Panc1 (cell line): ENCODE measurements around the gene FANCC.

ENCODE experiments used
- POLR2AphosphoS5 ChIP-seq: IDR thresholded peaks from 2 replicates; pipeline ENCODE4 v1.6.1; 2012; ENCODE audit warnings: mild to moderate bottlenecking, low read depth, low read length, moderate library complexity
- SIN3A ChIP-seq: IDR thresholded peaks from 2 replicates; pipeline ENCODE4 v1.6.1; 2012; ENCODE audit warnings: low read depth, mild to moderate bottlenecking, low read length, moderate library complexity, borderline replicate concordance; ENCODE audit not compliant: insufficient read depth
- TCF7L2 ChIP-seq: IDR thresholded peaks from 2 replicates; pipeline ENCODE4 v1.6.1; 2011; ENCODE audit warnings: mild to moderate bottlenecking, low read depth, low read length, inconsistent platforms
- TF ChIP-seq, protein P1 (sequence below): fragments of 450-650 bp; IDR thresholded peaks from 2 replicates; pipeline ENCODE4 v1.5.1; 2017; ENCODE audit warnings: mild to moderate bottlenecking
- TF ChIP-seq, protein P2 (sequence below), 2 experiments: IDR thresholded peaks; 2 replicates each; pipeline ENCODE4 v1.6.1; 2011 to 2012; ENCODE audit warnings: low read depth in 2 of 2, control low read depth in 1 of 2, low read length in 1 of 2, mild to moderate bottlenecking in 1 of 2, moderate library complexity in 1 of 2; ENCODE audit not compliant: insufficient read depth in 1 of 2

DNA sequence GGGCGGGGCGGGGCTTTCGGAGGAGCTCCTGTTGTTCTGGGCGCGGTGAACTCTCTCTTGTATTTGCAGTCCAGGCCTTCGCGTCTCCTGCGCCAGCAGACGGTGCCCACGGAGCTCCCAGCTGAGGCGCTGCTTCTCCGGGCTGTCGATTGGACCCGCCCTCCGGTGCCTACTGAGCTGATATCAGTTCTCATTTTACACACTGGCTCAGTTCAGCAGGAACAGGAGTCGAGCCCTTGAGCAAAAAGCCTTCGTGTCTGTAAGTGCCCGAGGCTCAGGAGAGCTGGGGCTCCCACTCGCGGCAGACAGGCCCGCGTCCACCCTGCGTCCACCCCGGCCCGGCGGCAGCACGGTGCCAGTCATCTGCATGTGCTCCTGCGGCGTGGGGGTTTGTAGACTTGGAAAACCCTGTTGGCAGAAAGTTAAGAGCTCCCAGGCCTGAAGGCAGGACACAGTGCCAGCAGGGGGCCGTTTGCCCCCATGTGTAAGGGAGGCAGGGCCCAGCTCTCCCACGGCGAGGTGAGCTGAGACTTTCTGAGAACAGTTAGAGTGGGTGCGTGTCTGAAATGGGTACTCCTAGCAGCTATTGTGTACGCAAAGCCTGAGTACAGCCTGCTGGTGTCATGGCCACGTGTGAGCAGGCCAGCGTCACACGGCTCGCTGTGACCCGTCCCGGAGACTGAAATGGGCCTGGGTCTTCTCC is 231.5 kb downstream of the FANCC start:
- TF ChIP-seq, protein P1, sequence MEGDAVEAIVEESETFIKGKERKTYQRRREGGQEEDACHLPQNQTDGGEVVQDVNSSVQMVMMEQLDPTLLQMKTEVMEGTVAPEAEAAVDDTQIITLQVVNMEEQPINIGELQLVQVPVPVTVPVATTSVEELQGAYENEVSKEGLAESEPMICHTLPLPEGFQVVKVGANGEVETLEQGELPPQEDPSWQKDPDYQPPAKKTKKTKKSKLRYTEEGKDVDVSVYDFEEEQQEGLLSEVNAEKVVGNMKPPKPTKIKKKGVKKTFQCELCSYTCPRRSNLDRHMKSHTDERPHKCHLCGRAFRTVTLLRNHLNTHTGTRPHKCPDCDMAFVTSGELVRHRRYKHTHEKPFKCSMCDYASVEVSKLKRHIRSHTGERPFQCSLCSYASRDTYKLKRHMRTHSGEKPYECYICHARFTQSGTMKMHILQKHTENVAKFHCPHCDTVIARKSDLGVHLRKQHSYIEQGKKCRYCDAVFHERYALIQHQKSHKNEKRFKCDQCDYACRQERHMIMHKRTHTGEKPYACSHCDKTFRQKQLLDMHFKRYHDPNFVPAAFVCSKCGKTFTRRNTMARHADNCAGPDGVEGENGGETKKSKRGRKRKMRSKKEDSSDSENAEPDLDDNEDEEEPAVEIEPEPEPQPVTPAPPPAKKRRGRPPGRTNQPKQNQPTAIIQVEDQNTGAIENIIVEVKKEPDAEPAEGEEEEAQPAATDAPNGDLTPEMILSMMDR: no peak
- TF ChIP-seq, protein P2, sequence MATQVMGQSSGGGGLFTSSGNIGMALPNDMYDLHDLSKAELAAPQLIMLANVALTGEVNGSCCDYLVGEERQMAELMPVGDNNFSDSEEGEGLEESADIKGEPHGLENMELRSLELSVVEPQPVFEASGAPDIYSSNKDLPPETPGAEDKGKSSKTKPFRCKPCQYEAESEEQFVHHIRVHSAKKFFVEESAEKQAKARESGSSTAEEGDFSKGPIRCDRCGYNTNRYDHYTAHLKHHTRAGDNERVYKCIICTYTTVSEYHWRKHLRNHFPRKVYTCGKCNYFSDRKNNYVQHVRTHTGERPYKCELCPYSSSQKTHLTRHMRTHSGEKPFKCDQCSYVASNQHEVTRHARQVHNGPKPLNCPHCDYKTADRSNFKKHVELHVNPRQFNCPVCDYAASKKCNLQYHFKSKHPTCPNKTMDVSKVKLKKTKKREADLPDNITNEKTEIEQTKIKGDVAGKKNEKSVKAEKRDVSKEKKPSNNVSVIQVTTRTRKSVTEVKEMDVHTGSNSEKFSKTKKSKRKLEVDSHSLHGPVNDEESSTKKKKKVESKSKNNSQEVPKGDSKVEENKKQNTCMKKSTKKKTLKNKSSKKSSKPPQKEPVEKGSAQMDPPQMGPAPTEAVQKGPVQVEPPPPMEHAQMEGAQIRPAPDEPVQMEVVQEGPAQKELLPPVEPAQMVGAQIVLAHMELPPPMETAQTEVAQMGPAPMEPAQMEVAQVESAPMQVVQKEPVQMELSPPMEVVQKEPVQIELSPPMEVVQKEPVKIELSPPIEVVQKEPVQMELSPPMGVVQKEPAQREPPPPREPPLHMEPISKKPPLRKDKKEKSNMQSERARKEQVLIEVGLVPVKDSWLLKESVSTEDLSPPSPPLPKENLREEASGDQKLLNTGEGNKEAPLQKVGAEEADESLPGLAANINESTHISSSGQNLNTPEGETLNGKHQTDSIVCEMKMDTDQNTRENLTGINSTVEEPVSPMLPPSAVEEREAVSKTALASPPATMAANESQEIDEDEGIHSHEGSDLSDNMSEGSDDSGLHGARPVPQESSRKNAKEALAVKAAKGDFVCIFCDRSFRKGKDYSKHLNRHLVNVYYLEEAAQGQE (IDR thresholded peaks at IDR 0.05; ENCODE audit: insufficient read depth in 1 of 2, low read depth in 2 of 2, low read length in 1 of 2): no peak
- TF ChIP-seq TCF7L2: no peak
- no peak for TF ChIP-seq POLR2AphosphoS5
- TF ChIP-seq SIN3A: no peak
